Mesothelial cell of epicardium (in vitro differentiated cells): Measurements from ENCODE around the gene LMLN. TPM values are rescaled to one million over a fixed set of nuclear protein-coding genes. Genes with fewer than 3 reads are reported as not detected.
A peak's percentile ranks its signal among the peaks of the same experiment; 100 is the strongest.

Experiments
- DNase-seq, 2 experiments: peaks; one replicate each; pipeline ENCODE4 v3.0.0; 2021; ENCODE audit warnings: low spot score in 2 of 2; ENCODE audit not compliant: unreplicated experiment in 2 of 2
- H3K27ac Mint-ChIP-seq: 2 replicates; pipeline ENCODE4 v1.8.0; 2021; ENCODE audit warnings: mixed read lengths
- H3K27me3 Mint-ChIP-seq: 2 replicates; pipeline ENCODE4 v1.8.0; 2021; ENCODE audit warnings: low read depth, mixed read lengths
- H3K36me3 Mint-ChIP-seq: 2 replicates; pipeline ENCODE4 v1.8.0; 2021; ENCODE audit warnings: mixed read lengths
- H3K4me1 Mint-ChIP-seq: 2 replicates; pipeline ENCODE4 v1.8.0; 2021; ENCODE audit warnings: mixed read lengths
- H3K4me3 Mint-ChIP-seq: 2 replicates; pipeline ENCODE4 v1.8.0; 2021; ENCODE audit warnings: mild to moderate bottlenecking, moderate library complexity, mixed read lengths
- H3K9me3 Mint-ChIP-seq: 2 replicates; pipeline ENCODE4 v1.8.0; 2021; ENCODE audit warnings: mixed read lengths
- total RNA-seq: library from RNA; stranded (reverse); gene quantifications from 3 replicates; pipeline ENCODE4 v1.2.1, GENCODE V29; 2021
- TF ChIP-seq, protein P1 (sequence below): fragments of 200-600 bp; sonication (generic); IDR thresholded peaks from one replicate; pipeline ENCODE4 v1.5.0; 2021; ENCODE audit warnings: antibody characterized with exemption; ENCODE audit not compliant: unreplicated experiment

The LMLN gene
- total RNA-seq, 1 donor from 2014 or later: 8.0 TPM

DNA sequence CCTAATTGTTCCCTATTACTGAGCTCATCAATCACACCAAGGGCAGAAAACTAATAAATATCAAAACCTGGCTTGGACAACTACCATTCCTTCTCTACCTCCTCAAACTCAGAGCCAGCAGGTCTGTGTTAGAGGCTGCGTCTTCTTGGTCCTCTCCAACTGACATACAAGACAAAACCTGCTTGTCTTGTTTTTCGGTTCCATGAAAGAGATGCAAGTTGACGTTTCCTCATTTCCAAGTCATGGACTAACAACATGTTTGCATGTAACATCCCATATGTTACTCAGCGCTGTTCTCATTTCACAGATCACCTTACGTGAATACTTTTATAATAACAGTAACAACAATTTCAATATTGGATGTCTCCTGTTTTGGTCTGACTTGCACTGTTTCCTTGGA is 110.9 kb downstream of the LMLN start:
- H3K36me3 Mint-ChIP-seq: no peaks in the 10 kb centered on the region
- H3K4me3 Mint-ChIP-seq: no peak overlapping the region
- no peaks in the 10 kb centered on the region for H3K4me1 Mint-ChIP-seq
- no peak overlapping the region for H3K27ac Mint-ChIP-seq
- no peaks in the 10 kb centered on the region for H3K9me3 Mint-ChIP-seq
- no peak for DNase-seq
- TF ChIP-seq, protein P1, sequence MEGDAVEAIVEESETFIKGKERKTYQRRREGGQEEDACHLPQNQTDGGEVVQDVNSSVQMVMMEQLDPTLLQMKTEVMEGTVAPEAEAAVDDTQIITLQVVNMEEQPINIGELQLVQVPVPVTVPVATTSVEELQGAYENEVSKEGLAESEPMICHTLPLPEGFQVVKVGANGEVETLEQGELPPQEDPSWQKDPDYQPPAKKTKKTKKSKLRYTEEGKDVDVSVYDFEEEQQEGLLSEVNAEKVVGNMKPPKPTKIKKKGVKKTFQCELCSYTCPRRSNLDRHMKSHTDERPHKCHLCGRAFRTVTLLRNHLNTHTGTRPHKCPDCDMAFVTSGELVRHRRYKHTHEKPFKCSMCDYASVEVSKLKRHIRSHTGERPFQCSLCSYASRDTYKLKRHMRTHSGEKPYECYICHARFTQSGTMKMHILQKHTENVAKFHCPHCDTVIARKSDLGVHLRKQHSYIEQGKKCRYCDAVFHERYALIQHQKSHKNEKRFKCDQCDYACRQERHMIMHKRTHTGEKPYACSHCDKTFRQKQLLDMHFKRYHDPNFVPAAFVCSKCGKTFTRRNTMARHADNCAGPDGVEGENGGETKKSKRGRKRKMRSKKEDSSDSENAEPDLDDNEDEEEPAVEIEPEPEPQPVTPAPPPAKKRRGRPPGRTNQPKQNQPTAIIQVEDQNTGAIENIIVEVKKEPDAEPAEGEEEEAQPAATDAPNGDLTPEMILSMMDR: no peak
- peaks cover 66% of the 10 kb centered on the region for H3K27me3 Mint-ChIP-seq

DNA sequence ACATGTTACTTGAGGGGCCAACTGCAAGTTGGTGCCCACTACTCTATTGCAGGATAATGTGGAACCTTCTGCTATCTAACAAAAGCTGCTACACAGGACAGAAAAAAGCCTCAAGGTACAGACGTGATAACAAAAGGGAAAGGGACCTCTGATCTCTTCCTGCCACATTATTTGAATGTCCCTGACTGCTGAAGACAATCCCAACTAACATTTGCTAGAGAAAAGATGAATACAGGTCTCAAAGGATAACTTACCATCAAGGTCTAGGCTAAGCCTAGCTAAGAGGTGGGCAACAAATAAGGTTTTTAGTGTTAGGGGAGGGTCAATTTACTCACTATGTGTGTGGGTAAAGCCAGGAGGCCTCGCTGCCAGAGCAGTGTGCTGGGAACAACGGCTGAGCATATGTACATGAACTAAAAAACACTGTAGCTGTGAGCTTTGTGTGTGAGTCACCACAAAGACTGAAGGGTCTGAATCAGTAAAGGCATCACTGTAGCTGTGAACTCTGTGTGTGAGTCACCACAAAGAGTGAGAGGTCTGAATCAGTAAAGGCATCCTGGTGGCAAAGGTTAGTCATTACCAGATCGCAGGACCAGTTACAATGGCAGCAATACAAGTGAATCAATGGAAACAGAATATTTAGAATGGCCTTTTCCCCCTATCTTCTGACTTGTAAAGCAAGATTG is 111.7 kb downstream of the LMLN start:
- Mint-ChIP-seq H3K9me3 (no peaks in the 10 kb centered on the region), H3K4me1 (no peaks in the 10 kb centered on the region), H3K36me3 (no peaks in the 10 kb centered on the region), H3K27me3 (peaks cover 73% of the 10 kb centered on the region), H3K4me3 (no peak overlapping the region), H3K27ac (no peak overlapping the region)
- TF ChIP-seq, protein P1: no peak
- DNase-seq: no peak

DNA sequence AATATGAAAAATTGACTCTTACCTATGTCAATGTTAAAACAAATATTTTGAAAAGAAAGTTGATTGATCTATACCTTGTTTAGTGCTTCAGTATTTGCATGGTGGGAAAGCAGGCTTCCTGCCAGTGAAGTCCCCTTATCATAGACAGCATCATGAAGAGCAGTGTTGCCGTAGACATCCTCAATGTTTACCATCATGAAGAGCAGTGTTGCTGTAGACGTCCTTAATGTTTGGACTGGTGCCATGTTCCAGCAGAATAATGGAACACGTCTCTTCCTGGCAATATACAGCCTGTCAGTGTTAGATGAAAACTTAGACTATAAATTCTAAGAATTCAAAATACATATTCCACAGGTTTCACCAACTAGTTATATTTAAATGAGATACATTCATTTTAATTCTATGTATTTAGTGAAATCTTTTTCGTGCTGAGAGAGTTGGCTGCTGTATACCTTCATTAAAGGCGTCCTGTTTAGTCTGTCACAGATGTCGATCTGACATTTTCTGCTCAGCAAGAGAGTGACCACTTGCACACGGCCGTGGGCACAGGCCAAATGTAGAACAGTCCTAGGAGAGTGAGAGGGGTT is 116.8 kb downstream of the LMLN start:
- TF ChIP-seq, protein P1: no peak
- H3K27ac Mint-ChIP-seq: no peak overlapping the region
- peaks cover 1% of the 10 kb centered on the region for H3K9me3 Mint-ChIP-seq
- H3K36me3 Mint-ChIP-seq: no peaks in the 10 kb centered on the region
- no peak for DNase-seq
- peaks cover 82% of the 10 kb centered on the region for H3K27me3 Mint-ChIP-seq
- H3K4me3 Mint-ChIP-seq: no peak overlapping the region
- no peaks in the 10 kb centered on the region for H3K4me1 Mint-ChIP-seq

DNA sequence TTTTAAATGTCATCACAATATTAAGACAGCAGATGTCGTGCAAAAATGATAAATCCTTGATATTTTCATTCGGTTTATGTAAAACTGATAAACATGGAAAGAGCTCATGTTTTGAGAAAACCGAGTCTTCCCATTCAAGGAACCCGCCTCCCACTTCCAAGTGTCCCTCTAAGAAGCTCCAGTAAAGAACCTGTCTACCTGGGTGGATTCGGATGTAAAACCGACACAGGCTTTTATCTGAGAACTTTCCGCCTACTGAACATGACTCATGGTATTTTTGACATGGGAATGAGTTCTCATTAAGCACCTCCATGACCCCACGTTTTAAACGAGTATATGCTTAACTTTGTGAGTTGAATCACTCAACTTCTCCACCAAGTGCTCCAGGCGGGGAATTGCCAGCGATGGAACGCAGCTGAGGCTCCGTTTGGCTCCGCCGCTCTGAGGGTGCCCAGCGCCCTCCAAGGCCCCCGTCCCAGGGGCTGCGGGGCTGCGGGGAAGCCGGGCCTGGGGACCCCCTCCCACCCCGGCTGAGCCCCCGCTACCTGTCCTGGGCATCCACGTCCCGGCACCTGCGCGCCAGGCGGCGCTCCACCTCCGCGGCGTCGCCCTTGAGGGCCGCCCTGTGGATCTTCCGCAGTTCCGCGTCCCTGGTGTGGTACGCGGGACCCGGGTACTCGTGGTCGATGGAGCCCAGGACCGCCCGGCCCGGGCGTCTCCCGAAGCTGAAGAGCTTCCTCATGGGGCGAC is 119.9 kb downstream of the LMLN start:
- TF ChIP-seq, protein P1: no peak
- Mint-ChIP-seq H3K4me3 (peak overlapping the region; percentile 65), H3K27ac (no peak overlapping the region), H3K4me1 (no peaks in the 10 kb centered on the region), H3K36me3 (no peaks in the 10 kb centered on the region), H3K9me3 (peaks cover 5% of the 10 kb centered on the region), H3K27me3 (peaks cover 82% of the 10 kb centered on the region)
- no peak for DNase-seq

DNA sequence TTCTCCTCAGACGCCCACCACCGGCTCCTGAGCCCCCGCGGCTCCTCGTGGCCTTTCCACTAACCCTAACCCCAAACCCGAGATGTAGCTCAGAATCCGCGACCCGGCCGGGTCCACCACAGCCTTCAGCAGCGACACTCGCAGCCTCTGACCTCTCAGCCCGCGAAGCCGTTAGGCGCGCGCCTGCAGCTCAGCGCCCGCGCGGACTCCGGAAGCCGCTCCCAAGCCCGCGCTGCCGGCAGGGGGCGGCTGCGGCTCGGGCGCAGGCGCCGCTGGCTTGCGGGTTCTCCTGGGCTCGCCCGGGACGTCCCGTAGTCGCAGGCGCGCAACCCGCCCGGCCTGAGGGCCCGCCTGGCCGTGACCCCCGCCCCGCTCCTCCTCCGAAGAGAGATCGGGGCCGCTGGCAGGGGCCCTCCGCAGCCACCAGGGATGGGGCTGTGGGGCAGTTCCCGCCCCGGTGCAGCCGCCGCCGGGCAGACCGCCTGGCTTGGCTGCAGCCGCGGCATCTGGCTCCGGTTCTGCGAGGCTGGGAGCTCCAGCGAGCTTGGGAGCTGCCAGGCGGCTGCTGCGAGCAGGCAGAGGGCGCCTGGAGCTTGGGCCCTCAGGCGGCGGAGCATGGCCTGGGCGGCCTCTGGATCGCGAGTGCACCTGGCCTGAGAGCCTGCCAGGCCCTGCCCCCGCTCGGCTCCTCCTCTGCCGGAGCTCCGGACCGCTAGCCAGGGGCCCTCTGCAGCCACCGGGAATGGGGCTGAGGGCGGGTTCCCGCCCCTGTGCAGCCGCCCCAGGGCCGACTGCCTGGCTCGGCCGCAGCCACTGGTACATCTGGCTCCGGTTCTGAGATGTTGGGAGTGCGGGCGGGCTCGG is 120.7 kb downstream of the LMLN start:
- Mint-ChIP-seq H3K36me3 (no peaks in the 10 kb centered on the region), H3K27me3 (peaks cover 82% of the 10 kb centered on the region), H3K4me3 (peak overlapping the region; percentile 65), H3K27ac (no peak overlapping the region), H3K4me1 (no peaks in the 10 kb centered on the region), H3K9me3 (peaks cover 5% of the 10 kb centered on the region)
- TF ChIP-seq, protein P1: peak; percentile 57
- DNase-seq: peak; percentile 73 to 88
